GM19452 (cell line): Measurements from ENCODE around the gene ZRANB1.

ENCODE experiments used
- ATAC-seq: cut with Tn5 transposase; IDR thresholded peaks from one replicate; pipeline ENCODE4 v1.9.1; 2021; ENCODE audit not compliant: unreplicated experiment

ZRANB1 gene

DNA sequence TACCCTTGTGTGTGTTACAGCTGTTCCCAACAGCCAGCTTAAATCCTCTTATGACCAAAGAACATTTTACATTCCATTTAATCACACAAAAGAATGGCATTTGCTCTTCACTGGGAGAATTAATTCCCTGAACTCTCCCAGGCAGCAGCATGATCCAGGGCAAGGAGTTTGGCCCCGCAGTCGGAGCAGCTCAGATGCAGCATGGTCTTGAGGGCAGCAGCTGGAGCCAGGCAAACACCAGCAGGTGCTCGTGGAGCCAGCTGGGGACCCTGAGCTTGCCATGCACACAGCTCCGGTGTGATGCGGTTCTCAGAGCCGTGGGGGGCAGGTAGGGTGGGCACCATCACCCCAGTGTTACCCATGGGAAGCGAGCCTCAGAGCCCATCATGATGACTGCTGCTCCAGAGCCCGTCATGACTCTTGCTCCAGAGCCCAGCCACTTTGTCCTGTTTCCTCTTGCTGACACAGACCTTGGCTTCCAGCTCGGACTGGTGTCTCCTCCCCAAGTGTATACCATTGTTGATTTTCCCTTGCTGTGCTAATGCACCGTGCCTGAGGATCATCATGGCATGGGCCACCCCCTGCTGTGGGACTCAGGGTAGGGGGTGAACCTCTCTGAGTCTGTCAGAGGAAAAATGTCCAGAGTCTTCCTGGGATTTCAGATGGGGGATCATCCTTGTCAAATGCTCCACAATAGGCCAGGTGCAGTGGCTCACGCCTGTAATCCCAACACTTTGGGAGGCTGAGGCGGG, 75.8 kb downstream of the ZRANB1 start:
- ATAC-seq: no peak

- ATAC-seq: no peak
Observed at GRCh38 chr10:125018576-125019143, 76.7 kb downstream of the ZRANB1 start.

- no peak for ATAC-seq
Observed at GRCh38 chr10:125020386-125020785, 78.5 kb downstream of the ZRANB1 start.

GRCh38 chr10:125020871-125021270, 78.9 kb downstream of the ZRANB1 start:
- ATAC-seq: no peak

- ATAC-seq: no peak
Observed at GRCh38 chr10:125021686-125022344, 79.9 kb downstream of the ZRANB1 start.

- no peak for ATAC-seq
Observed at GRCh38 chr10:125022671-125023070, 80.7 kb downstream of the ZRANB1 start.

GRCh38 chr10:125023255-125023654, 81.3 kb downstream of the ZRANB1 start:
- ATAC-seq: no peak

- no peak for ATAC-seq
Observed at GRCh38 chr10:125023862-125024496, 82.1 kb downstream of the ZRANB1 start.

- ATAC-seq: no peak
Observed at GRCh38 chr10:125024497-125025234, 82.7 kb downstream of the ZRANB1 start.

DNA sequence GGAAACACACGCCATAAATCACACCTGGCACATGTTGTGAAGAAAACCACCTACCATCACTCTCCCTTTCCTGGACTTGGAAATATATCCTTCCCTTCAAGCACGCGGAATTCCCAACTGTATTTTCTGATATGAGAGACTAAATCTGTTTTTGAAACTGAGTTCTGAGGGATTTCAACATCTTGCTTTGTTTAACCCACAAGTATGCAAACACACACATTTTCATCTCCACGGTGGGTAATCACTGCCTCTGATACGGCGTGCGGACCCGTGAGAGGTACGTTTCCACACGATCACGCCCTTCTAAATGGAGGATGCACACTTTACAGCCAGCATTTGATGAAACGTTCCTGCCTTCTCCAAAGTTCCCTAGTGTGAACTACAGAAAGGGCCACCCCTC, 83.4 kb downstream of the ZRANB1 start:
- no peak for ATAC-seq

GRCh38 chr10:125026036-125026931, 84.4 kb downstream of the ZRANB1 start:
- no peak for ATAC-seq

GRCh38 chr10:125026974-125027735, 85.2 kb downstream of the ZRANB1 start:
- no peak for ATAC-seq

DNA sequence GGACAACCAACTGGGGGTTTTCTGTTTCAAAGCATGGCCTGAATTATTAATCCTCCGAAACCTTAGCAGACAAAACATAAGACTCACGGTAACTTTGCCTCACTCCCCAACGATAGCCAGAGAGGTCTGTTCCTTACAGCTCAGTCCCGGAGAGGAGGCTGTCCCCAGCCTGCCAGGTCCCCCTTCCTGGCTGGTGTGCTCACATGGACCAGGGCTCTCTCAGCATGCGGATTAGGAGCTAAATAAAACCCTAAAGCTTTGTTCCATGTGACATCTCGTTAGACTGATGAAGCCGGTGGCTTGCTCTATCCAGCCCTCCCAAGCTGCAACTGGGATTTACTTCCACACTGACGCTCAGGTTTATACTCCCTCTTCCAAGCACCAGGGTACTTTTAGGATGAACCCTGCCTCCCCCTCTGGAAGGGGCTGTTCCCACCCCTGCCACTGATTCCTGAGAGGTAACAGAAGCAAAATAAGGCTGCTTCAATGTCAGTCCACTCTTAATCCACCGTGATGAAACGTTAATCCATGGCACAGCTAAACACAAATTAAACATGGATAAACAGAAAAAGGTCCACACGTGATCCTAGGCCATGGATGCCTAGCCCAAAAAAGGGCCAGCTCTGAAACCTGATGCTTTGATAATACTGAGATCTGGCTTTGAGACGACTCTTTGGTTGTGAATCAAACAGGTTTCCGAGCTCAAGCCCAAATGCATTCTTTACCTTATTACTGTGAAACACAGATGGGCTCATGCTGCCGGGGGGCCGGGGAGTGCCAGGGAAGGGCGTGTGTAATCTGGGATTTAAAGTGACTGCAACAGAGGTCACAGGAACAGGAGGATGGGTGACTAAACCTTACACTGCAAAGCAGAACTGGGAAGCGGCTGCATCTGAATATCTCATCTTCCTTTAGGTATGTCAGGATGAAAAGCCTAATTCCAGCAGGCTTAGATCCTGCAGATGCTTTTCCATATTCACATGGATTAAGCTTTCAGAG, 86.2 kb downstream of the ZRANB1 start:
- no peak for ATAC-seq

GRCh38 chr10:125029584-125030242, 87.8 kb downstream of the ZRANB1 start:
- no peak for ATAC-seq

- ATAC-seq: no peak
Observed at GRCh38 chr10:125030567-125031197, 88.8 kb downstream of the ZRANB1 start.

- no peak for ATAC-seq
Observed at GRCh38 chr10:125032474-125033020, 90.6 kb downstream of the ZRANB1 start.
